Aorta (tissue), 5 donors: ENCODE results near the gene NWD2. TPM values are rescaled to one million over a fixed set of nuclear protein-coding genes. Genes with fewer than 3 reads are reported as not detected.

ENCODE experiments used
- ATAC-seq: fragments of 200-7000 bp; cut with Tn5 transposase; one replicate; pipeline ENCODE4 v1.9.1; 2022; ENCODE audit warnings: moderate library complexity; ENCODE audit not compliant: low FRiP score
- DNase-seq, 2 donors: peaks; one replicate each; pipeline ENCODE4 v3.0.0-alpha.2; 2020
- H3K27ac ChIP-seq, 2 donors: one replicate each; pipeline ENCODE4 v1.5.1; 2013; ENCODE audit warnings: low read length in 2 of 2, mild to moderate bottlenecking in 2 of 2, moderate library complexity in 2 of 2, control low read depth in 1 of 2, inconsistent platforms in 1 of 2, low read depth in 1 of 2
- H3K27me3 ChIP-seq, 2 donors: one replicate each; pipeline ENCODE4 v1.6.1; 2013; ENCODE audit warnings: control low read depth in 1 of 2, low read length in 1 of 2, mild to moderate bottlenecking in 1 of 2, moderate library complexity in 1 of 2; ENCODE audit not compliant: insufficient read depth in 2 of 2, control insufficient read depth in 1 of 2
- H3K36me3 ChIP-seq, 2 donors: one replicate each; pipeline ENCODE4 v1.6.1; 2013; ENCODE audit warnings: control low read depth in 1 of 2, low read length in 1 of 2, mild to moderate bottlenecking in 1 of 2; ENCODE audit not compliant: insufficient read depth in 2 of 2, control insufficient read depth in 1 of 2
- H3K4me1 ChIP-seq, 2 donors: one replicate each; pipeline ENCODE4 v1.6.1; 2013; ENCODE audit warnings: low read length in 2 of 2, control low read depth in 1 of 2, mild to moderate bottlenecking in 1 of 2, moderate library complexity in 1 of 2; ENCODE audit not compliant: insufficient read depth in 2 of 2, control insufficient read depth in 1 of 2
- H3K4me3 ChIP-seq, 2 donors: one replicate each; pipeline ENCODE4 v1.5.1; 2013; ENCODE audit warnings: low read length in 2 of 2, control low read depth in 1 of 2, mild to moderate bottlenecking in 1 of 2
- H3K9me3 ChIP-seq: one replicate; pipeline ENCODE4 v1.6.1; 2013; ENCODE audit warnings: mild to moderate bottlenecking, low read length; ENCODE audit not compliant: control insufficient read depth
- WGBS, 2 donors: extraction: QIAGEN DNeasy Blood & Tissue Kit; methylation state at CpG; one replicate each; pipeline ENCODE4 v1.1.7; 2013; 5-methylcytosine and 5-hydroxymethylcytosine counted together
- intact Hi-C, 2 donors: fragments of 100-400 bp; cut with DNase I; formaldehyde crosslinking; loops; one replicate each; pipeline versions ENCODE4 v1.14.2 to v1.15.0; 2022
- polyA plus RNA-seq, 2 donors: library from polyadenylated mRNA; stranded (reverse); fragments of 200-250 nt; gene quantifications; one replicate each; pipeline ENCODE4 v1.2.3, GENCODE V29; 2013
- total RNA-seq, 2 donors: library from RNA; stranded (reverse); fragmentation: NEBNext Ultra II Directional; extraction: Animal tissue kit (Norgen Biotek cat#: 25700); gene quantifications; one replicate each; pipeline ENCODE4 v1.2.1, GENCODE V29; 2021
- donor health status: healthy with polysubstance abuse.
- donor health status: Bipolar disorder and iron deficiency.
- donor health status: DM: no; HTN: no; CAD: no.
- donor health status: DM: no; HTN: no; CAD: no.
- donor health status: DM: yes; HTN: yes; CAD: no.

NWD2 gene
- total and polyA plus RNA-seq, 4 donors: 0.13 TPM; not detected in 3

DNA sequence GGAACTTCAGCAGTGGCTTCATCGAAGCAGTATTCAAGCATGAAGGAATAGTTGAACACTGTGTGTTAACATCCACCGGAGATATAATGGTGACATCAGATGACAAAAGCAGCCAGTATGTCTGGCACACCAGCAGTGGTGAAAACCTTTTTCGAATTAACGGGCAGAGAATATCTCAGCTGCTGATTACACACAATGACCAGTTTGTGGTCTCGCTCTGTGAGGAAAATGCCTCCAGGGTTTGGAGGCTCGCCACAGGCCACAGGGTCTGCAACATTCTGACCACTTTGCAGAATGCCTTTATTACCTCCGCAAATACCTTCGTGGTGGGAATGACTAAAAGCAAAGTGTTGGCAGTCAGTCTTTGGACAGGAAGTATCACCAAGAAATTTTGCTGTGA, 201.5 kb downstream of the NWD2 start:
- H3K36me3 ChIP-seq: no peaks in the 10 kb centered on the region
- intact Hi-C loops: no loop called here
- 87 to 93% methylated on average over 8 of the region's 8 CpGs for WGBS, 2 donors
- no peak for ATAC-seq
- no peak overlapping the region for H3K27ac ChIP-seq
- no peaks in the 10 kb centered on the region for H3K4me1 ChIP-seq
- no peak overlapping the region for H3K4me3 ChIP-seq
- H3K9me3 ChIP-seq: peaks cover 3% of the 10 kb centered on the region
- H3K27me3 ChIP-seq: peaks cover 0 to 2% of the 10 kb centered on the region in 2 donors
- no peak for DNase-seq

DNA sequence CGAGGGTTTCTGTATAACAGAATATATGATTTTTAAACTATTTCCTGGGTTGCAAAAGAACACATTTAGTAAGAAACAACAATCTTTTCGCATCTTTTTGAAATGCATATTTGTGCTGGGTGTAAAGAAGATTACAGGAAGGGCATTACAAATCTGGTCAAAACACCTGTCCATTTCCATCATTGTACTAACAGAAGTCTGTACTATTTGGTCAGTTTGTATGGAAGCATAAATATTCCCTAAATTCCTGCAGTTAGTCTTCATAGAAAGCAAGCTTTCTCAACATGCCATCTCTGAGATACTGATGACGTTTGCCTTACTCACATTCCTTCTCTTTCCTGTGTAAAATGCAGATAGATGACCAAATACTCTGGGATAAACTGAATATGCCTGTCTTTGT, 203.3 kb downstream of the NWD2 start:
- DNase-seq (no peak), ATAC-seq (no peak)
- intact Hi-C loops: no loop called here
- H3K4me3 ChIP-seq: no peak overlapping the region
- H3K36me3 ChIP-seq: no peaks in the 10 kb centered on the region
- 59 to 66% methylated on average over 3 of the region's 3 CpGs for WGBS, 2 donors
- peaks cover 0 to 2% of the 10 kb centered on the region in 2 donors for H3K27me3 ChIP-seq
- H3K9me3 ChIP-seq: peaks cover 3% of the 10 kb centered on the region
- H3K4me1 ChIP-seq: no peaks in the 10 kb centered on the region
- no peak overlapping the region for H3K27ac ChIP-seq

DNA sequence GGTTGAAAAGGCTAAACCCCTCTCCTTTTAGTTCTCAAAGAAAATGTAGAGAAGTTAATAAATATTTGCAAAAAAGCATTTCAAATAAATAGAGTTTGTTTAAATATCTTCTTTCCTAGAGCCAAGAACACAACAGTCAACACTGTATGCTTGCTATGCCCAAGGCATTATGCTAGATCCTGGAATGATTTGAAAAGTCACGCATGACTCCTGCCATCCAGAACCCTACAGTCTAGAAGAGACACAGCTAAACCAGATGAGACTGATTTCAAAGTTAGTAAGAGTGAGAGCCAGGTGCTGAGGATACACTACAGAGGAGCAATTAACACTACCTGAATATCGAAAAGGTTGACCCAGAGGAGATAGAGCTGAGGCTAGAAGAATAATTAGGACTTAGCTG, 205.8 kb downstream of the NWD2 start:
- Histone ChIP-seq H3K4me1 (no peaks in the 10 kb centered on the region), H3K27me3 (peaks cover 0 to 2% of the 10 kb centered on the region in 2 donors), H3K27ac (no peak overlapping the region), H3K4me3 (no peak overlapping the region), H3K9me3 (no peaks in the 10 kb centered on the region), H3K36me3 (no peaks in the 10 kb centered on the region)
- WGBS, 2 donors: 77 to 82% methylated on average over 2 of the region's 2 CpGs
- no peak for DNase-seq
- no peak for ATAC-seq
- intact Hi-C loops: no loop called here

DNA sequence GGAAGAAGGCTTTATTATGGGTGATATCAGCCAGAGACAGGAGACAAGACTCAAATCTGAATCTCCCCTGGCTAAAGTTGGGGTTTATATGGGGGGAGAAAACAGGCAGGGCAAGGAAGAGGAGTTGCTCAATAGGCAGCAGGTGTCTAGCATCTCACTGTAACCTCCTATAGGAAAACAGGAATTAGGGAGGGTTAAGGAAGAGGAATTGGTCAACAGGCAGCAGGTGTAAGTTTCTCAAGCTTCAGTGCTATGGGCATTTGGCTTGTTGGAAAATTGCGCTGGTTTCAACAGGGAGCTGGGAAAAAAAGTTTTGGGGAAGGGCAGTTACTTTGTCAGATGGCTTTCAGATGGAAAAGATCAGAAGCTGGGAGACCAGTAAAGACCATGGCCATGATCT, 206.4 kb downstream of the NWD2 start:
- H3K4me3 ChIP-seq: no peak overlapping the region
- no peak overlapping the region for H3K27ac ChIP-seq
- H3K4me1 ChIP-seq: no peaks in the 10 kb centered on the region
- DNase-seq (no peak), ATAC-seq (no peak)
- H3K9me3 ChIP-seq: no peaks in the 10 kb centered on the region
- intact Hi-C loops: no loop called here
- H3K36me3 ChIP-seq: no peaks in the 10 kb centered on the region
- 88 to 91% methylated on average over 1 of the region's 1 CpG for WGBS, 2 donors
- H3K27me3 ChIP-seq: peaks cover 0 to 2% of the 10 kb centered on the region in 2 donors

DNA sequence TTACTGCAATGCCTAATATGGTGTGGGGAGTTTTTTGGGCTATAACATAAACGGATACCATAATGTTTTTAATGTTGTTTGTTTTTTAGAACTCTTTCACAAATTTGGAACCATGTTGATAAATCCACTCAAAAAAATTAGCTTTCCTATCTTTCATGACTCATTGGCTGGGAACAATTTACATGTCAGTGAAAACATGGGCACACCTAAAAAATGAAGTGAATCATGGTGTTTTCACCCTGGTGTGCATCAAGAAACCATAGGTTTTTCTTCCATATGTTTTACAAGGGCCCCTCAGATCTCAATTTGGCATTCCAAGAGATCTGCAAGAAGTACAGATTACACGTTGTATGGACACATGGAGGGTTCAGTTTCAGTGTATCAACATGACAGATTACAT, 207.1 kb downstream of the NWD2 start:
- ATAC-seq (no peak), DNase-seq (no peak)
- 49 to 55% methylated on average over 2 of the region's 2 CpGs for WGBS, 2 donors
- peaks cover 0 to 2% of the 10 kb centered on the region in 2 donors for H3K27me3 ChIP-seq
- H3K4me3 ChIP-seq: no peak overlapping the region
- H3K9me3 ChIP-seq: no peaks in the 10 kb centered on the region
- no peaks in the 10 kb centered on the region for H3K4me1 ChIP-seq
- no peaks in the 10 kb centered on the region for H3K36me3 ChIP-seq
- H3K27ac ChIP-seq: no peak overlapping the region
- intact Hi-C loops: no loop called here

DNA sequence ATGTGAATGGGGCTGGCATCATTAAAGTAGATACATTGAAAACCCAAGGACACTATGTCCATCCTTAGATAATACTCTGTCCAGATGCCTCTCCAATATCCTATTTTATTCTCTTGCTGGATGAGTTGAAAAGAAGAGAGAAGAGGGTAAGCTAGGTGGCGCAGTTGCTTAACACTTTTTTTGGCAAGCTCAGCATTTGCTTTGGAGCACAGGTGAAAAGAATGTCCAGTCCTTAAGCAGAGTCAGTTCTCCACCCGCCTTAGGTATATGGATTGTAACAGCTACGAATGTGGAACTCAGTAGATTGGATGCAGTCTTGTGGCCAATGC, 208.4 kb downstream of the NWD2 start:
- H3K36me3 ChIP-seq: no peaks in the 10 kb centered on the region
- H3K9me3 ChIP-seq: no peaks in the 10 kb centered on the region
- DNase-seq (no peak), ATAC-seq (no peak)
- H3K27ac ChIP-seq: no peak overlapping the region
- H3K4me1 ChIP-seq: no peaks in the 10 kb centered on the region
- intact Hi-C loops: no loop called here
- WGBS, 2 donors: 1 to 2% methylated on average over 3 of the region's 3 CpGs
- no peak overlapping the region for H3K4me3 ChIP-seq
- peaks cover 0 to 2% of the 10 kb centered on the region in 2 donors for H3K27me3 ChIP-seq

DNA sequence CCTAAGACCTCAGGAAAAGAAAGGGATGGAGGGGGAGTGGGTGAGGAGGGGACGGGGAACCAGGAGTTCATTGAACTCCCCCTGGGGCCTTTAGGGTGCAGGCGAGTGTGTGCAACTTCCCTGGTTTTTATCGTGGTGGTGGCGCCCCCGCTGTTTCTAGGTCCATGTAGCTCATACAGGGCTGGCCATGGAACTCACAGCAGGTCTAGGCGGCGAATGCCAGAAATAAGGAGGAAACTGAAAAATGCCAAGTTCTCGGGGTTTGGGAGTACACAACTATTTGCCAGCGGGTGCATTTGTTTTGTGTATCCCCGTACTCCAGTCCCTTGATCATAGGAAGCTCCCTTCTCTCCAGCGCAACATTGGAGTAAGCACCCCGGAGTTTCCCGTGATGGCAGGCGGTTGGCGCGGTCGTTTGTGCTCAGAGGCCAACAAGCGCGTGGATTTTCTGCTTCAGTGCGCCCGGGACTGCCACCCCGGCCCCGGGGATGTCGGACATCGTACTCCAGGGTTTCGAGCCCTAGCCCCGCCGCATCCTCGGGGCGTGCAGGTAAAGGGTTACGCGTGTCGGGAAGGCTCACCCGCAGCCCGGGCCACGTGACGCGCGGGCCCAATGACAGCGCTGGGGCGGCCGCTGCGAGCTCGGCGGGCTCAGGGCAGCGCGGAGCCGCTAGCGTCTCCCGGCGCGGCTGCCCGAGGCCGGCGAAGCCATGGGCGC, 208.9 kb downstream of the NWD2 start:
- H3K36me3 ChIP-seq: no peaks in the 10 kb centered on the region
- H3K27ac ChIP-seq: no peak overlapping the region
- 1 to 2% methylated on average over 54 to 56 of the region's 56 CpGs for WGBS, 2 donors
- peak overlapping the region; percentile 2 to 48 for H3K4me3 ChIP-seq
- H3K27me3 ChIP-seq: peaks cover 0 to 3% of the 10 kb centered on the region in 2 donors
- intact Hi-C loops: no loop called here
- no peaks in the 10 kb centered on the region for H3K9me3 ChIP-seq
- no peaks in the 10 kb centered on the region for H3K4me1 ChIP-seq
- peak; percentile 85 for ATAC-seq
- DNase-seq: peak; percentile 56 to 74

DNA sequence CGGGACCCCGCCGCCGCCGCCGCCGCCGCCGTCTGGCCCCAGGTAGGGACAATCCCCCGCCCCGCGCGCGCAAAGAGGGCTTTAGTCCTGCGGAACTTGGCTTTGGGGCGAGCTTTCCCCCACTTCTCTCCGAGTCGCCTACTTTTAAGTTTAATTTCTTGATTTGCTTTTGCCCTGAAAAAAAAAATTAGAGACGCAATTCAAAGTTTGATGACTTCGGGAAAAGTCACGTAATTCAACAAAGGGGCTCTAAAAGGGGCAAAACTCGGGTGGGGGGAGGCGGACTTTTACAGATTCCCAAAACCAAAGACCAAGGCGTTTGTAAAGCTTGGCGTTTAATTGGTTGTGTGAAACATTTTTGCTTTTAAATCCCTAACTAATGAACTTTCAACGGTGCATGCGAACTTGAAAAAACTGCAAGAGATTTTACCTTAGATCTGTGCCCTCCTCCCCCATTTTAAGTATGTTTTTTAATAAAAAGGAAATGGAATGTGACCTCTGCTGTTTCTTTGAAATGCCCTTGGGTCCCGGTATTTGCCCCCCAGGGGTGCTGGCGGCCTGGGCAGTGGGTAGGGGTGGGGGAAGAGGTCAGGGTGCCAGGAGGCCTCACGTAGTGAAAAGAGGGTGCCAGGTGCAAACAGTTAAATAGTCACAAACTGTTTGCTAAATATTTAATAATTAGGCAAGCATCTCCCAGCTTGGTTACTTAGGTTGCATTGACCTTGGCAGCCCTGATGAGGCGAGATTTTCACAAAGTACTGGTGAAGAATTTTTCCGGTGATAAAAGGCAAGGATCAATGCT, 209.7 kb downstream of the NWD2 start:
- no peaks in the 10 kb centered on the region for H3K9me3 ChIP-seq
- no peaks in the 10 kb centered on the region for H3K4me1 ChIP-seq
- intact Hi-C loops: no loop called here
- no peak for DNase-seq
- H3K27ac ChIP-seq: no peak overlapping the region
- WGBS, 2 donors: 4 to 6% methylated on average over 25 to 32 of the region's 32 CpGs
- no peak for ATAC-seq
- H3K36me3 ChIP-seq: no peaks in the 10 kb centered on the region
- peaks cover 0 to 3% of the 10 kb centered on the region in 2 donors for H3K27me3 ChIP-seq
- H3K4me3 ChIP-seq: peak overlapping the region; percentile 2 to 48
